NT2/D1 (cell line): ENCODE measurements around the gene TIMM21.

Source experiments
- SUZ12 ChIP-seq: IDR thresholded peaks from 2 replicates; pipeline ENCODE4 v1.6.1; 2011; ENCODE audit not compliant: insufficient read length, insufficient read depth; ENCODE audit errors: extremely low read depth
- YY1 ChIP-seq: IDR thresholded peaks from 2 replicates; pipeline ENCODE4 v1.6.1; 2011; ENCODE audit not compliant: insufficient read length, insufficient read depth
- ZNF274 ChIP-seq: IDR thresholded peaks from 2 replicates; pipeline ENCODE4 v1.6.1; 2011; ENCODE audit warnings: mild to moderate bottlenecking, low read depth, low read length

DNA sequence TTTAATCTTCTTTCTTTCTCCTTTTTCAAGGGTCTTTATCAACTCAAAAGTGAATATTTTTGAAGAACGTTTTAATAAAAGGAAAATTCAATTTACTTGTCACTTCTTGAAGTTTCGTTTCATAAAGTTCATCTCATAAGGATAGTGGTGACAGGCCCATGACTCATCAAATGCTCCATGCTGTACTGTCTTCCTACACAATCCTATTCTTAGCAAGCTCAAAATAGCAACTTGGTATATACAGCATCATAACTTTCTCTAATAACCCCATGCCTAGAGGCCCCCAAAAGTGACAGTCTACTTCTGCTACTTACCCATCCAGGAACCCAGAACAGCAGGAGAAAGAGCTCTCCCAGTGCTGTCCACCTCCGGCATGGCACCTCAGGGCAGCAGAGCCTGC is 8.4 kb upstream of the TIMM21 start:
- TF ChIP-seq ZNF274 (no peak), YY1 (no peak), SUZ12 (no peak)
